NOMO-1 treated with DMSO at 0.1 percent for 48 hours (cell line): ENCODE measurements around the gene OR5B2.
"Not testable (repeated sequence)": the region's sequence is repeated elsewhere in the genome, so short reads cannot be mapped to it uniquely, and the experiment has no call there.

ENCODE experiments used
- DNase-seq: peaks from one replicate; lab custom pipeline; 2025; ENCODE audit not compliant: unreplicated experiment; lab: John Stamatoyannopoulos, UW

OR5B2 gene

GRCh38 chr11:58428021-58428420 lies at the start of gene OR5B2:
Gene OR5B2, minus strand, starts transcription at chr11:58428121. Its CDS starts 4,860 bp downstream, at chr11:58423261.
- DNase-seq: no peak

DNA sequence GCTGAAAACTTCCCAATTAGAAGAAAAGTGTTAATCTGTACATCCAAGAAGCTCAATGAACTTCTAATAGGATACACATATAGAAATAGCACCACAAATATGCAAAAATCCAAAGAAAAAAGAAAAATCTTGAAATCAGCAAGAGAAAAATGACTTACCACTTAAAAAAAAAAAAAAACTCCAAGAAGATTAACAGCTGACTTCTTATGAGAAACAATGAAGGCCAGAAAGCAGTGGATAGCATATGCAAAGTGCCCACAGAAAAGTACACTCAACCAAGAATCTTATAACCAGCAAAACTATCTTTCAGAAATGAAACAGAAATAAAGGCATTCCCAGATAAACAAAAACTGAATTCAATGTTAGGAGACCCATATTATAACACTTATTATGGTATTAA lies 44.0 kb upstream of the OR5B2 start:
- no peak for DNase-seq

DNA sequence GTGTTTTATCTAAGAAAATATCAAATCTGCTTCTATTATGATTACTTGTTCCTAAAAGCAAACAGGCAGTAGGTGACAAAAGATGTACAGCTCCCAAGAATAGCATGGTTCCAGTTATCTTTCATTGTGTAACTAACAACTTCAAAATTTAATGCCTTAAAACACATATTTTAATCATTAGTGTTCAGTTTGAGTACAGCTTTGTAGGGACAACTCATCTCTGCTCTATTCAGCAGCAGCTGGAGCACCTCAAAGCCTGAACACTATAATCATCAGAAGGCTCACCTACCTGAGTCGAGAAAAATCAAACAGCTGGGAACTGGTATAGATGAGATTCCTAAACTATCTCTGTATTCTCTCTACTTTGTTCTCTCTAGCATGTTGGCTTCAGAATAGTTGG lies 38.4 kb upstream of the OR5B2 start:
- DNase-seq: no peak

- no peak for DNase-seq
Observed at GRCh38 chr11:58465690-58466089, 37.8 kb upstream of the OR5B2 start.

- no peak for DNase-seq
Observed at GRCh38 chr11:58451585-58451984, 23.7 kb upstream of the OR5B2 start.

GRCh38 chr11:58446294-58446693 lies 18.4 kb upstream of the OR5B2 start:
- no peak for DNase-seq

DNA sequence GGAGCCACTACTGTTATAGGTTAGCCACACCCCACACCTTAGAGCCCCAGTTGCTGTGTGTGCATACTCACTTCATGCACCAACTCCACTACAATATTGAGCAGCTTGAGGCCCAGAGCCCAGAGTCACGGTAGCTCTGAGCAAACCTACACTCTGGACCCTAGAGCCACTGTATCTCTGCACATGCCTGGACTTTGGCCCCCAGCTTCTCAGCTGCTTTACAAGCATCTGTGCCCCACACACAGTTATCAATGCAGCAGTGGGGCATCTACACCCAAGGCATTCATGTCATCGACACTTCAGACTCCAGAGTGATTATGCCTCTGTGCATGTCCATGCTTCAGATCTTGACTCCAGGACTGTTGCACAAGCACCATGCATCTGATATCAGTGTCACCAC lies 16.4 kb upstream of the OR5B2 start:
- no peak for DNase-seq

- no peak for DNase-seq
Observed at GRCh38 chr11:58442136-58442535, 14.2 kb upstream of the OR5B2 start, which contains the start of gene OR5B12. Gene OR5B12, minus strand, starts transcription at chr11:58442236. Its CDS starts 2,085 bp downstream, at chr11:58440151.

- DNase-seq: no peak
Observed at GRCh38 chr11:58438486-58438885, 10.6 kb upstream of the OR5B2 start.

GRCh38 chr11:58434217-58434616 lies 6.3 kb upstream of the OR5B2 start:
- no peak for DNase-seq

DNA sequence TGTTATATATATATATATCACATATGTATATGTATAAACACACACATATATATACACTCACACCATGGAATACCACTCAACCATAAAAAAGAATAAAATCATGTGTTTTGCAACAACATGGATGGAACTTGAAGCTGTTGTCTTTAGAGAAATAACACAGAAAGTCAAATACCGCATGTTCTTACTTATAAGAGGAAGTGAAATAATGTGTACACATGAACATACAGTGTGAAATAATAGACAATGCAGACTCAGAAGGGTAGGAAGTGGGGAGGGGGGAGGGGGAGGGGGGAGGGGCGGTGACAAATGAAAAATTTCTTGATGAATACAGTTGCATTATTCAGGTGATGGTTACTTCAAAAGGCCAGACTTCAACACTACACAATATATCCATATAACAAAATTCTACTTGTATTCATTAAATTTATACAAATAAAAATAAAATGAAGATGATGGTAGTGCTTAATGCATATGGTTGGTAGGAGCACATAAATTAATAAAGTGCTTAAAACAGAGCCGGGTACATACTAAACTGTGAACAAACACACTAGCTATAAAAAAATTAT lies 5.8 kb upstream of the OR5B2 start:
- DNase-seq: peak; percentile 64

DNA sequence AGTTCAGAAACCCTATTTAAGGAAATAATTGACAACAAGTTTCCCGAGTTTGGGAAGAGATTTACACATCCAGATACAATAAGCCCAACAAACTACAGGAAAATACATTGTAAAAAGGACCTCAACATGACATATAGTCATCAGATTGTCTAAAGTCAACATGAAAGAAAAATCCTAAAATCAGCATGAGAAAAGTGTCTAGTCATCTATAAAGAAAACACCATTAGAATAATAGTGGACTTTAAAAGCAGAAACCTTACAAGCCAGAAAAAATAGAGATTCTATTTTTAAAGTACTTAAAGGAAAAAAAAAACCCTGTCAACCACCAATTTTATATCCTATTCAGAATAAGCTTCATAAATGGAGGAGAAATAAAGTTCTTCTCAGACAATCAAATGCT lies 1.4 kb upstream of the OR5B2 start:
- DNase-seq: no peak

GRCh38 chr11:58406774-58407173 lies 21.1 kb downstream of the OR5B2 start, which contains the start of gene OR5B3:
Gene OR5B3, minus strand, starts transcription at chr11:58406874. Its CDS starts 3,465 bp downstream, at chr11:58403409.
- DNase-seq: no peak

DNA sequence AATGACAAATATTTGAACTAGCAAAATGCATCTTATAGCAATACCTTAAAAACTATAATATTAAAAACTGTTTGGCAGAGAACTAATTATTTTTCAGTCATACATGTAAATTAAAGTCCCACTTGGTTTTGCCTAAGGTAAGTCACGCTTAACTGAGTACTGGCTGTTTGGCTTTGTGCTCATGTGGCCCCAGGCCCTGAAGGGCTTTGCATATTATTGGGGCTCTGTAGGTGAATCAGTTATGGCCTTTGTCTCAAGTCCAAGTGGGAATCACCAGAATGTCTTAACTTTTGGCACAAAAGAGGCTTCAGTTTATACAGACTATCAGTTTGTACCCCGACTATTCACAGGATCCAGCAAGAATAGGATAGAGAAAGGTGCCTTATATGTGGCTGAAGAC lies 28.3 kb downstream of the OR5B2 start:
- DNase-seq: not testable (repeated sequence)

DNA sequence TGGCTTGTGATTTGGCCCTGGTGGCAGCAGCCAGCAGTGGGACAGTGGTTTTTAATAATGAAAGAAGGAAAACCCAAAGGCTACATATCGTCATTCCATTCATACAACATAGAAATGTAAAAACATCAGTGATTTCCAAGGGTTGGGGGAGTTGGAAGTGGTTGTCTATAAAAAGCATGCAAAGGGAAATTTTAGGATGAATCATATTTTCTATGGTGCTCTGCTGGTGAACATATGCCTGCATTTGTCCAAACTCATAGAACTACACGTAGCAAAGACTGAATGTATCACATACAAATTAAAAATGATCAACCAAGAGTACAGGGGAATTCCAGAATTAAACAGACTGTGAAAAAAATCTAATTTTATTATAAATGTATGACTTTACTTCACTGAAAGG lies 32.3 kb downstream of the OR5B2 start:
- no peak for DNase-seq

DNA sequence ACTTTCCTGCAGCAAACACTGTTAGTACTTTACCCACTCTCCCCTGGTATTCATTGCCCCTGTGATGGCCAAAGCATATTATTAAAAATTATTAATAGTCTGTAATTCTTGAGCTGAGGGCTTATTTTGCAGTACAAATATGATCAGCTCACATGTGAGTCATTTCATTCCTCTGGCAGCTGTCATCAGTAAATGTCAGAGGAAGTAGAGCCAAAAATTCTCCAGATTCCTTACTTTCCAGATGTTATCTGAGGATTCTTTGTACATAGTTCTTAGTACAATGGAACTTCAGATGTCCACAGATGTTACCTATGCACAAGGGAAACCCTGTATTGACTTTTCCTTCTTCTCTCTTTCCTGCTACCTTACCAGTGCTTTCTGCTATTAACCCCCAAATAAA lies 33.7 kb downstream of the OR5B2 start:
- no peak for DNase-seq

- no peak for DNase-seq
Observed at GRCh38 chr11:58392746-58393145, 35.2 kb downstream of the OR5B2 start.

DNA sequence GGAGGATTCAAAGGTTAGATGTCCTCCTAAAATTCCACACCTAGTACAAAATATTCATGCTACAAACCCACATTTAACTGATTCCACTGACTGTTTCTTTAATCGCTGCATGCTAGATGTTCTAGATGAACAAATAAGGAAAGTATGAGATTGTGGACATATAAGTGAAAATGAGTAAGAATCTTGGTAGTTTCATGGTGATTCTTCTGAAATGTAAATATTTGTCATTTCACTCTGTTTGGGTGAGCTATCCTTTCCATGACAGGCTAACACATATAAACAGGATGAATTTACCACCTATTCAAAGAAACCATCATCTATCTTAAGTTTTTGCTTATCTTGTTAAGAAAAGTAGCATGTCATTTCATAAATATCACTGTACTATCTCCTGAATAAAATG lies 36.0 kb downstream of the OR5B2 start:
- no peak for DNase-seq

DNA sequence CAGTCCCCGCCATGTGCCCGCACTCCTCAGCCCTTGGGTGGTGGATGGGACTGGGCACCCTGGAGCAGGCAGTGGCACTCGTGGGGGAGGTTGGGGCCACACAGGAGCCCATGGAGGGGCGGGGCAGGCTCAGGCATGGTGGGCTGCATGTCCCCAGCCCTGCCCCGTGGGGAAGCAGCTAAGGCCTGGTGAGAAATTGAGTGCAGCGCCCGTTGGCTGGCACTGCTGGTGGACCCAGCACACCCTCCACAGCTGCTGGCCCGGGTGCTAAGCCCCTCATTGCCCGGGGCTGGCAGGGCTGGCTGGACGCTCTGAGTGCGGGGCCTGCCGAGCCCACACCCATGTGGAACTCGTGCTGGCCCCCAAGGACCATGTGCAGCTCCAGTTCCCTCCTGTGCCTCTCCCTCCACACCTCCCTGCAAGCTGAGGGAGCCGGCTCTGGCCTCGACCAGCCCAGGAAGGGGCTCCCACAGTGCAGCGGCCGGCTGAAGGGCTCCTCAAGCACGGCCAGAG lies 37.3 kb downstream of the OR5B2 start:
- DNase-seq: no peak
